Tibial nerve (tissue), 4 donors: ENCODE data around the gene TRIM66. TPM values are rescaled to one million over a fixed set of nuclear protein-coding genes. Genes with fewer than 3 reads are reported as not detected.

Experiments
- DNase-seq, 2 donors: peaks; one replicate each; pipeline ENCODE4 v3.0.0-alpha.2; 2019; ENCODE audit warnings: low spot score in 2 of 2
- H3K27ac ChIP-seq, 4 donors: fragments of 200-600 bp; sonication (generic) in 3 of 4; one replicate each; pipeline ENCODE4 v1.5.1; 2017 to 2019; ENCODE audit warnings: mild to moderate bottlenecking in 1 of 4
- H3K27me3 ChIP-seq, 2 donors: fragments of 200-600 bp; sonication (generic) in 1 of 2; one replicate each; pipeline versions ENCODE4 v1.5.1 to v1.6.0; 2017 to 2019
- H3K36me3 ChIP-seq, 3 donors: fragments of 200-600 bp; sonication (generic); one replicate each; pipeline ENCODE4 v1.5.1; 2018 to 2019
- H3K4me1 ChIP-seq, 4 donors: fragments of 200-600 bp; sonication (generic) in 3 of 4; one replicate each; pipeline ENCODE4 v1.5.1; 2017 to 2019
- H3K4me3 ChIP-seq, 4 donors: fragments of 200-600 bp; sonication (generic) in 3 of 4; one replicate each; pipeline ENCODE4 v1.5.1; 2017 to 2019; ENCODE audit warnings: mild to moderate bottlenecking in 1 of 4, moderate library complexity in 1 of 4
- H3K9me3 ChIP-seq, 4 donors: fragments of 200-600 bp; sonication (generic) in 3 of 4; one replicate each; pipeline ENCODE4 v1.5.1; 2017 to 2019
- EP300 ChIP-seq, 2 donors: sonication (generic); formaldehyde crosslinking; IDR thresholded peaks; one replicate each; pipeline ENCODE4 v1.6.1; 2017; ENCODE audit warnings: antibody characterized with exemption in 2 of 2, mild to moderate bottlenecking in 1 of 2
- POLR2A ChIP-seq, 2 donors: fragments of 450-650 bp; IDR thresholded peaks; one replicate each; pipeline ENCODE4 v1.6.1; 2017; ENCODE audit warnings: antibody characterized with exemption in 2 of 2, mild to moderate bottlenecking in 2 of 2, moderate library complexity in 2 of 2
- WGBS, 2 donors: methylation state at CpG; one replicate each; pipeline ENCODE4 v1.1.5; 2018; 5-methylcytosine and 5-hydroxymethylcytosine counted together
- total RNA-seq, 4 donors: library from RNA; depleted of rRNA; stranded (reverse); fragments of >200 nt; gene quantifications; one replicate each; pipeline ENCODE4 v1.1.0, GENCODE V29; 2016
- TF ChIP-seq, protein P1 (sequence below), 5 experiments: fragments of 200-600 bp in 3 of 5; fragments of 450-650 bp in 2 of 5; sonication (generic) in 3 of 5; IDR thresholded peaks; one replicate each; pipeline ENCODE4 v1.5.1; 2016 to 2019; ENCODE audit warnings: antibody characterized with exemption in 5 of 5, mild to moderate bottlenecking in 3 of 5, moderate library complexity in 2 of 5

The TRIM66 gene
- total RNA-seq, 4 donors from 2014 or later = 7.1 to 26.5 (median 16.2) TPM

DNA sequence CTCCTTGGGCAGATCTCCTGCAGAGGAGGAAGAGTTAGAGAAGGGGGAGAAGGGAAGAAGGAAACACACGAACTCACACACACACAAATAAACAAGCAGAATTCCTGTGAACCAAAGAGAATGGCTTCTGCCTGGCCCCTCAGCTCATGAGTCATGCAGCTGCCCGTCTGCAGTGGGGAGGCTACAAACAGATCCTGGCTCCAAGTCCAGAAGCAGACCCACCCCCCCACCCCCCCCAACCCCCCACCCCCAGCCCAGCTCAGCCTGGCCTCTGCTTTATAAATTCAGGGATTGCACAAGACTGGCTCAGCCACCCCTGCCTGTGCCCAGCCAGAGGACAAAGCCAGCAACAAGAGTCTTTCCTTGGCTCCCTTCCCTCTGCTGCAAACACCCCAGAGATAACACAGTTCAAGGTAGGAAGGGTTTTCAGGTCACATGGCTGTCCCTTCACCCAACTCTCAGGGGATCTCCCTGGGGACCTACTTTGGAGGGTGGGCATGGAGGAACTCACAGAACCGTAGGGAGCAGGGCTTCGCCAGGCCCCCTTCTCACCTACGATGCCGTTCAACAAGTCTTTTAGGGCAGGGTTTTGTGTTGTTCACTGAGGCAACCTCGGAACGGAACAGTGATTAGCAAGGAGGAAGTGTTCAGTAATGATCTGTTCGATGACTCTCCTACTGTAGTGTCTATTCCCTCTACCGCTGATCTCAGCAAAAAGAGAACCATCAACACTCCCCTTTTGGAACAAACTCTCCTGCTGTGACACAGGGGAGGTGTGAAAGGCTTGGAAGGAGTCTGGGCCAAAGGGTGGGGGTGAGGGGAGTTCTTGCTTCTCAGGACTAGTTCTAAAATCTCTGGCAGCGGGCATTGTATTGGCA lies 35.6 kb upstream of the TRIM66 start:
- WGBS, 2 donors = 28 to 39% methylated on average over 10 to 11 of the region's 11 CpGs
- no peaks in the 10 kb centered on the region for H3K9me3 ChIP-seq
- no peaks in the 10 kb centered on the region for H3K27me3 ChIP-seq
- peak in 1 of 2 donors; percentile 44 for TF ChIP-seq EP300 (IDR thresholded peaks at IDR 0.05)
- TF ChIP-seq, protein P1, sequence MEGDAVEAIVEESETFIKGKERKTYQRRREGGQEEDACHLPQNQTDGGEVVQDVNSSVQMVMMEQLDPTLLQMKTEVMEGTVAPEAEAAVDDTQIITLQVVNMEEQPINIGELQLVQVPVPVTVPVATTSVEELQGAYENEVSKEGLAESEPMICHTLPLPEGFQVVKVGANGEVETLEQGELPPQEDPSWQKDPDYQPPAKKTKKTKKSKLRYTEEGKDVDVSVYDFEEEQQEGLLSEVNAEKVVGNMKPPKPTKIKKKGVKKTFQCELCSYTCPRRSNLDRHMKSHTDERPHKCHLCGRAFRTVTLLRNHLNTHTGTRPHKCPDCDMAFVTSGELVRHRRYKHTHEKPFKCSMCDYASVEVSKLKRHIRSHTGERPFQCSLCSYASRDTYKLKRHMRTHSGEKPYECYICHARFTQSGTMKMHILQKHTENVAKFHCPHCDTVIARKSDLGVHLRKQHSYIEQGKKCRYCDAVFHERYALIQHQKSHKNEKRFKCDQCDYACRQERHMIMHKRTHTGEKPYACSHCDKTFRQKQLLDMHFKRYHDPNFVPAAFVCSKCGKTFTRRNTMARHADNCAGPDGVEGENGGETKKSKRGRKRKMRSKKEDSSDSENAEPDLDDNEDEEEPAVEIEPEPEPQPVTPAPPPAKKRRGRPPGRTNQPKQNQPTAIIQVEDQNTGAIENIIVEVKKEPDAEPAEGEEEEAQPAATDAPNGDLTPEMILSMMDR (IDR thresholded peaks at IDR 0.05) = no peak
- peak in 1 of 2 donors; percentile 23 for DNase-seq
- peaks cover 0 to 30% (median 0%) of the 10 kb centered on the region in 3 donors for H3K36me3 ChIP-seq
- peak overlapping the region; percentile 77 to 92 (median 82) for H3K27ac ChIP-seq
- peaks cover 0 to 91% (median 67%) of the 10 kb centered on the region in 4 donors for H3K4me1 ChIP-seq
- H3K4me3 ChIP-seq = no peak overlapping the region

DNA sequence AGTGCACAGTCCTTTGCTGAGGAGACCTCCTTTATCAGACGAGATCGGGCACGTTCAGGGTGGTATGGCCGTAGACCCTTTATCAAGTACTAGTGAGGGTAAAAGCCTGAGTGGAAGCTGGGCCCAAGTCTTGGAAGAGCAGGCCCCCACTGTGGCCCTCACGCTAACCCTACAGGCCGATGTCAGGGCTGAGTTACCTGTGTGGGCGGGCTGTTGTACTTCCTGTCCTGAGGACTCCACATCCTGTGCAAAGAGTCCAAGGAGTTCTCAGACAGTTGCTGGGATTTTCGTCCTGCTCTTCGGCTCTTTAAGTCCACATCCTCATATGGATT lies 35.0 kb upstream of the TRIM66 start:
- 62 to 71% methylated on average over 9 of the region's 9 CpGs for WGBS, 2 donors
- no peak for DNase-seq
- peak overlapping the region; percentile 77 to 92 (median 82) for H3K27ac ChIP-seq
- TF ChIP-seq POLR2A (IDR thresholded peaks at IDR 0.05) = no peak
- TF ChIP-seq, protein P1 (IDR thresholded peaks at IDR 0.05) = no peak
- no peak for TF ChIP-seq EP300 (IDR thresholded peaks at IDR 0.05)
- no peaks in the 10 kb centered on the region for H3K27me3 ChIP-seq
- H3K36me3 ChIP-seq = peaks cover 0 to 36% (median 0%) of the 10 kb centered on the region in 3 donors
- H3K4me3 ChIP-seq = no peak overlapping the region
- peaks cover 0 to 87% (median 66%) of the 10 kb centered on the region in 4 donors for H3K4me1 ChIP-seq
- no peaks in the 10 kb centered on the region for H3K9me3 ChIP-seq

DNA sequence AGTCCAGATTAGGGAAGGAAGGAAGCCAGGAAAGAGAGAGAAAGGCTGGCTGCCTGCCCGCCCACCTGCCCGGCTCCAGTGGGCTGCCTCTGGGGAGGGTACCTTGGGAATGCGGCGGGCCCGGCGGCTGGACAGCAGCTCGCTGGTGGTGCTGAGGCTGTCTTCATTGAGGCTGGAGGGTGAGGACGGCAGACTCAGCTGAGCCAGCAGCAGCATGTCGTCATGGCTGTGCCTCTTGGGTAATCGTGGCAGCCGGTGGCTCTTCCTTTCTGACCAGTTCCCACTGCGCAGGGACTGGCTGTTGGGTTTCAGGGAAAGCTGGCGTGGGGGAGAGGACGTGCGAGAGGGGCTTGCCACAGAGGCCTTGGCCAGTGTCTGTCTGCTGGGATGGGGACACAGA lies 33.0 kb upstream of the TRIM66 start:
- Histone ChIP-seq H3K9me3 (no peaks in the 10 kb centered on the region), H3K4me1 (peaks cover 0 to 67% (median 46%) of the 10 kb centered on the region in 4 donors), H3K27ac (peak overlapping the region in 3 of 4 donors; percentile 32 to 92 (median 61)), H3K36me3 (peaks cover 0 to 56% (median 0%) of the 10 kb centered on the region in 3 donors), H3K27me3 (no peaks in the 10 kb centered on the region), H3K4me3 (no peak overlapping the region)
- DNase-seq = peak in 1 of 2 donors; percentile 19
- TF ChIP-seq, protein P1 (IDR thresholded peaks at IDR 0.05) = no peak
- no peak for TF ChIP-seq POLR2A (IDR thresholded peaks at IDR 0.05)
- TF ChIP-seq EP300 (IDR thresholded peaks at IDR 0.05) = no peak
- 59 to 65% methylated on average over 8 to 15 of the region's 15 CpGs for WGBS, 2 donors

DNA sequence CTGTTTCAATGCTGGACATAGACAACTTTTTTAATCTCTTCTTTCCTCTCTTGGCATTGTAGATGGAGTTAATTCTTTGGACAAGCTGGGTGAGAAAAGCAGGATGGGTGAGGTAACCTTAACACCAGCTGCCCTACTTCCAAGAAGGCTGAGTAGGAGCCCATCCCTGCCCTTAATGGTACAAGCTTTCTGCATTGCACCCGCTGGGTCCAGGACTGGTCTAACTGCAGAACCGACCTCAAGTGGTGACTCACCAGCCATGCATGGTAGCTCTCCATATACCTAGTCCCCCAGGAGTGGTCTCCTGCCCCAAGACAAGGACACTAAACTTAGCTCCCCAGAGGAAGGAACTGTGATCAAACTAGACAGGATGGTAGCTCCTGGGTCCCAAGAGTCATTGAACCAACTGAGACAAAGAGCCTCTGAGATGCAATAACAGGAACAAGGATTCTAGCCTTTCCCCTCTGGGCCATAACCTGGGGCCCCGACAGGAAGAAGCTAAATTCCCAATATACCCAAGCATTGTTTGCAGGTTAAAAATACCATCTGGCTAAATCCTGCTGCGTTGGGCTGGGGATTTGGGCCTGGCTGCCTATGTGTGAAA lies 32.3 kb upstream of the TRIM66 start:
- H3K27me3 ChIP-seq = no peaks in the 10 kb centered on the region
- peaks cover 0 to 60% (median 0%) of the 10 kb centered on the region in 3 donors for H3K36me3 ChIP-seq
- DNase-seq = no peak
- H3K9me3 ChIP-seq = no peaks in the 10 kb centered on the region
- H3K27ac ChIP-seq = peak overlapping the region in 2 of 4 donors; percentile 61 to 92
- 40 to 51% methylated on average over 4 of the region's 4 CpGs for WGBS, 2 donors
- no peak for TF ChIP-seq EP300 (IDR thresholded peaks at IDR 0.05)
- TF ChIP-seq, protein P1 (IDR thresholded peaks at IDR 0.05) = no peak
- TF ChIP-seq POLR2A (IDR thresholded peaks at IDR 0.05) = no peak
- H3K4me3 ChIP-seq = no peak overlapping the region
- H3K4me1 ChIP-seq = peaks cover 0 to 66% (median 42%) of the 10 kb centered on the region in 4 donors
